Esophagus squamous epithelium (tissue), 5 donors: ENCODE results near the gene DOP1A. TPM values are rescaled to one million over a fixed set of nuclear protein-coding genes. Genes with fewer than 3 reads are reported as not detected.
A peak's percentile ranks its signal among the peaks of the same experiment; 100 is the strongest.

Source experiments
- DNase-seq: peaks from one replicate; lab custom pipeline; 2025; lab: John Stamatoyannopoulos, UW
- H3K27ac ChIP-seq, 4 donors: fragments of 200-600 bp; sonication (generic); one replicate each; pipeline ENCODE4 v1.5.1; 2016 to 2019; ENCODE audit warnings: mild to moderate bottlenecking in 1 of 4
- H3K27me3 ChIP-seq, 4 donors: fragments of 200-600 bp; sonication (generic); 1 replicate in 3 of 4; 2 replicates in 1 of 4; pipeline versions ENCODE4 v1.5.1 to v1.6.0; 2017 to 2021; ENCODE audit warnings: antibody characterized with exemption in 1 of 4
- H3K36me3 ChIP-seq, 3 donors: fragments of 200-600 bp; sonication (generic); one replicate each; pipeline ENCODE4 v1.5.1; 2016 to 2019
- H3K4me1 ChIP-seq, 3 donors: fragments of 200-600 bp; sonication (generic); one replicate each; pipeline ENCODE4 v1.5.1; 2017 to 2019
- H3K4me3 ChIP-seq, 4 donors: fragments of 200-600 bp; sonication (generic); 1 replicate in 3 of 4; 2 replicates in 1 of 4; pipeline ENCODE4 v1.5.1; 2016 to 2019; ENCODE audit warnings: mild to moderate bottlenecking in 2 of 4, moderate library complexity in 1 of 4
- H3K9me3 ChIP-seq, 3 donors: fragments of 200-600 bp; sonication (generic); one replicate each; pipeline ENCODE4 v1.5.1; 2016 to 2019
- CTCF ChIP-seq, 6 experiments: fragments of 450-650 bp in 4 of 6; fragments of 200-600 bp in 2 of 6; sonication (generic) in 2 of 6; IDR thresholded peaks; one replicate each; pipeline ENCODE4 v1.5.1; 2016 to 2019; ENCODE audit warnings: antibody characterized with exemption in 6 of 6, mild to moderate bottlenecking in 4 of 6, moderate library complexity in 4 of 6
- POLR2A ChIP-seq, 4 donors: fragments of 450-650 bp; IDR thresholded peaks; one replicate each; pipeline ENCODE4 v1.6.1; 2017; ENCODE audit warnings: antibody characterized with exemption in 4 of 4, mild to moderate bottlenecking in 4 of 4, moderate library complexity in 3 of 4
- WGBS, 2 donors: methylation state at CpG; one replicate each; pipeline ENCODE4 v1.1.5; 2018; 5-methylcytosine and 5-hydroxymethylcytosine counted together
- intact Hi-C: fragments of 100-400 bp; cut with DNase I; formaldehyde crosslinking; loops from one replicate; pipeline ENCODE4 v1.15.0; 2022
- total RNA-seq, 4 donors: library from RNA; depleted of rRNA; stranded (reverse); fragments of >200 nt; gene quantifications; one replicate each; pipeline ENCODE4 v1.1.0, GENCODE V29; 2016
- donor health status: DM: yes; HTN: yes; CAD: no.

The DOP1A gene
- total RNA-seq, 4 donors from 2014 or later, result 19.0 to 40.2 (median 22.4) TPM

GRCh38 chr6:83065511-83066192 is 1.8 kb upstream of the DOP1A start, which contains the start of gene UBE3D:
Gene UBE3D, minus strand, starts transcription at chr6:83065841. Its CDS starts 123 bp downstream, at chr6:83065718.
- intact Hi-C loops, result loop anchor here (10.0 kb wide), 1 partner anchor 129 kb away; the partner anchor contains the start of genes PGM3 and RWDD2A

GRCh38 chr6:83068616-83069015 is 1.1 kb downstream of the DOP1A start:
- intact Hi-C loops, result loop anchor here (10.0 kb wide), 1 partner anchor 126 kb away; the partner anchor contains the start of genes PGM3 and RWDD2A
- Histone ChIP-seq H3K27me3 (no peaks in the 10 kb centered on the region), H3K36me3 (no peaks in the 10 kb centered on the region), H3K4me1 (peaks cover 5 to 62% (median 29%) of the 10 kb centered on the region in 3 donors), H3K27ac (peak overlapping the region; percentile 95 to 97 (median 96)), H3K9me3 (no peaks in the 10 kb centered on the region), H3K4me3 (peak overlapping the region; percentile 80 to 99 (median 92))
- no peak for DNase-seq
- TF ChIP-seq CTCF (IDR thresholded peaks at IDR 0.05) (no peak), POLR2A (IDR thresholded peaks at IDR 0.05) (no peak)
- 33 to 34% methylated on average over 6 of the region's 6 CpGs for WGBS, 2 donors

More at GRCh38 chr6:83065511-83066192, 1.8 kb upstream of the DOP1A start, which contains the start of gene UBE3D:
- peak; percentile 53 for DNase-seq
- Histone ChIP-seq H3K9me3 (no peaks in the 10 kb centered on the region), H3K27ac (peak within 1 kb of the TSS; percentile 62 to 77 (median 69)), H3K27me3 (no peaks in the 10 kb centered on the region), H3K4me1 (peaks cover 0 to 44% (median 24%) of the 10 kb centered on the region in 3 donors), H3K36me3 (no peaks in the 10 kb centered on the region), H3K4me3 (peak within 1 kb of the TSS; percentile 69 to 83 (median 76))
- TF ChIP-seq CTCF (IDR thresholded peaks at IDR 0.05) (peak; percentile 94 to 99 (median 96)), POLR2A (IDR thresholded peaks at IDR 0.05) (peak in 1 of 4 donors; percentile 37)
- 6 to 9% methylated on average over 7 to 15 of the region's 48 CpGs for WGBS, 2 donors

GRCh38 chr6:83069633-83070032 is 2.2 kb downstream of the DOP1A start:
- no peaks in the 10 kb centered on the region for H3K27me3 ChIP-seq
- DNase-seq, result no peak
- H3K4me3 ChIP-seq, result no peak overlapping the region
- intact Hi-C loops, result loop anchor here (10.0 kb wide), 1 partner anchor 125 kb away; the partner anchor contains the start of genes PGM3 and RWDD2A
- H3K9me3 ChIP-seq, result no peaks in the 10 kb centered on the region
- H3K27ac ChIP-seq, result peak overlapping the region in 1 of 4 donors; percentile 95
- H3K4me1 ChIP-seq, result peaks cover 5 to 54% (median 24%) of the 10 kb centered on the region in 3 donors
- H3K36me3 ChIP-seq, result no peaks in the 10 kb centered on the region
- TF ChIP-seq CTCF (IDR thresholded peaks at IDR 0.05), result no peak
- TF ChIP-seq POLR2A (IDR thresholded peaks at IDR 0.05), result no peak

- DNase-seq, result no peak
- H3K9me3 ChIP-seq, result no peaks in the 10 kb centered on the region
- no peaks in the 10 kb centered on the region for H3K36me3 ChIP-seq
- H3K4me1 ChIP-seq, result peaks cover 5 to 45% (median 20%) of the 10 kb centered on the region in 3 donors
- 40 to 44% methylated on average over 4 of the region's 4 CpGs for WGBS, 2 donors
- peak overlapping the region in 1 of 4 donors; percentile 46 for H3K4me3 ChIP-seq
- H3K27ac ChIP-seq, result peak overlapping the region; percentile 66 to 86 (median 78)
- TF ChIP-seq POLR2A (IDR thresholded peaks at IDR 0.05), result no peak
- TF ChIP-seq CTCF (IDR thresholded peaks at IDR 0.05), result no peak
- intact Hi-C loops, result no loop called here
- no peaks in the 10 kb centered on the region for H3K27me3 ChIP-seq
Measured at GRCh38 chr6:83071023-83071422, 3.6 kb downstream of the DOP1A start.

GRCh38 chr6:83071707-83072106 is 4.2 kb downstream of the DOP1A start:
- intact Hi-C loops, result no loop called here
- no peaks in the 10 kb centered on the region for H3K9me3 ChIP-seq
- 52 to 76% methylated on average over 1 of the region's 1 CpG for WGBS, 2 donors
- H3K36me3 ChIP-seq, result no peaks in the 10 kb centered on the region
- DNase-seq, result no peak
- peaks cover 5 to 44% (median 19%) of the 10 kb centered on the region in 3 donors for H3K4me1 ChIP-seq
- TF ChIP-seq POLR2A (IDR thresholded peaks at IDR 0.05) (no peak), CTCF (IDR thresholded peaks at IDR 0.05) (no peak)
- H3K4me3 ChIP-seq, result no peak overlapping the region
- no peaks in the 10 kb centered on the region for H3K27me3 ChIP-seq
- H3K27ac ChIP-seq, result peak overlapping the region in 3 of 4 donors; percentile 66 to 78 (median 77)
